Fibroblast of skin of scalp (primary cell): ENCODE results near the gene DOCK11.
"Not testable (repeated sequence)": the region's sequence is repeated elsewhere in the genome, so short reads cannot be mapped to it uniquely, and the experiment has no call there.

Experiments used
- DNase-seq: peaks from one replicate; pipeline ENCODE4 v3.0.0-alpha.2; 2013

The DOCK11 gene

DNA sequence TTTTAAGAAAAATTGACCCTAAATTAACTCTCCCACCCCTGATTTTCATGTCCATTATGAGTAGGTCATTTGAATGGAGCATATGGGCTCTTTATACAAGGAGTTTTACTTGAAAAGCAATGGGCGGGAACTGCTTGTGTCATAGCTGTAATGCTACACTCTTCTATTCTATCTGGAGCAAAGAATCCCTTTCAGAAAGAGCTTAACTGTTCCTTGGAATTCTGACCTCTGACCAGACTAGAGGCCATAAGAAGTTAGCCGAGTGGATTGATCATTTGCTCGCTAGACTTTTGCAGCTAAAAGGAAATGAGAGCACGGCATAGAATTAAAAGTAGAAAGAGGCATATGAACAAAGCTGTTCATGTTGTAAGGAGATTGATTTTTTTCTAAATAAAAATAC, 79.1 kb downstream of the DOCK11 start:
- no peak for DNase-seq

DNA sequence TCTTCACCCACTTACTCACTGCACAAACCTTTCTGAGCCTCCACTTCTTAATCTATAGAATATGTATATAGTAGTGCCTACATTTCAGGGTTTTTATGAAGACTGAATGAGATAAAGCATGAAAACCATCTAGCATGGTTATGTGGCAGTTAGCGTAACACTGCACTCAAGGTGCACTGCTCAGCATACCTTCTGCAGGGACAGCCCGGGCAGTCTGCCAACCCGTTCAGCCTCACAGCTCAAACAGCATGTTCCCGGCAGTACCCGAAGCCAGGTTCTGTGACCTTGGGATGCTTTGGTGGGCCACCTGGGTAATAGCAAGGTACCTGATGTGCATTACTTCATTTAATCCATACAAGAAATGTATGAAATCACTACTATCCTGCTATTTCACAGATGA, 81.4 kb downstream of the DOCK11 start:
- no peak for DNase-seq

GRCh38 chrX:118579417-118579816, 83.8 kb downstream of the DOCK11 start:
- no peak for DNase-seq

DNA sequence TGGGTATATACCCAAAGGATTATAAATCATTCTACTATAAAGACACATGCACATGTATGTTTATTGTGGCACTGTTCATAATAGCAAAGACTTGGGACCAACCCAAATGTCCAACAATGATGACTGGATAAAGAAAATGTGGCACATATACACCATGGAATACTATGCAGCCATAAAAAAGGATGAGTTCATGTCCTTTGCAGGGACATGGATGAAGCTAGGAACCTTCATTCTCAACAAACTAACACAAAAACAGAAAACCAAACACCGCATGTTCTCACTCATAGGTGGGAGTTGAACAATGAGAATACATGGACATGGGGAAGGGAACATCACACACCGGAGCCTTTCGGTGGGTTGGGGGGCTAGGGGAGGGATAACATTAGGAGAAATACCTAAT, 87.3 kb downstream of the DOCK11 start:
- DNase-seq: not testable (repeated sequence)

GRCh38 chrX:118583781-118584180, 88.2 kb downstream of the DOCK11 start:
- DNase-seq: no peak

- no peak for DNase-seq
Measured at GRCh38 chrX:118585296-118585695, 89.7 kb downstream of the DOCK11 start.

- not testable (repeated sequence) for DNase-seq
Measured at GRCh38 chrX:118586206-118586605, 90.6 kb downstream of the DOCK11 start.

- no peak for DNase-seq
Measured at GRCh38 chrX:118588715-118589114, 93.1 kb downstream of the DOCK11 start.

DNA sequence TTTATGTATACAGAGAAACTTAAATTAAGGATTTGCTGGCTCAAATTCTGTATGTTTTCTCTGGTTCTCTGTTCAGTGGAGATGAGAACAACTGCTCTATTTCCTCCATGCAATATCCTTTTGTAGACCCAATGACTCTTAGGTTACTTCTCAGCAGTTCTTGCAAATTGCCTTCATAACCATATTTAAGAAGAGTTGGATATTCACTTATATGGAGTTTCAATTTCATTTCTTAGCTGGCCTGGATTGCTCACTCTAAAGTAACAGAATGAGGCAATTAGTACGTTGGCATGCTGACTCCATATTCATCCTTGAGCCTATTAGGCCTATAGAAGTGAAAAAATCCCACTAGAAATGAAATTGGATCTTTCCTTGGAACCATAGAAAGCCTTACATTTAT, 93.6 kb downstream of the DOCK11 start:
- no peak for DNase-seq

- DNase-seq: no peak
Measured at GRCh38 chrX:118593407-118593806, 97.8 kb downstream of the DOCK11 start.

DNA sequence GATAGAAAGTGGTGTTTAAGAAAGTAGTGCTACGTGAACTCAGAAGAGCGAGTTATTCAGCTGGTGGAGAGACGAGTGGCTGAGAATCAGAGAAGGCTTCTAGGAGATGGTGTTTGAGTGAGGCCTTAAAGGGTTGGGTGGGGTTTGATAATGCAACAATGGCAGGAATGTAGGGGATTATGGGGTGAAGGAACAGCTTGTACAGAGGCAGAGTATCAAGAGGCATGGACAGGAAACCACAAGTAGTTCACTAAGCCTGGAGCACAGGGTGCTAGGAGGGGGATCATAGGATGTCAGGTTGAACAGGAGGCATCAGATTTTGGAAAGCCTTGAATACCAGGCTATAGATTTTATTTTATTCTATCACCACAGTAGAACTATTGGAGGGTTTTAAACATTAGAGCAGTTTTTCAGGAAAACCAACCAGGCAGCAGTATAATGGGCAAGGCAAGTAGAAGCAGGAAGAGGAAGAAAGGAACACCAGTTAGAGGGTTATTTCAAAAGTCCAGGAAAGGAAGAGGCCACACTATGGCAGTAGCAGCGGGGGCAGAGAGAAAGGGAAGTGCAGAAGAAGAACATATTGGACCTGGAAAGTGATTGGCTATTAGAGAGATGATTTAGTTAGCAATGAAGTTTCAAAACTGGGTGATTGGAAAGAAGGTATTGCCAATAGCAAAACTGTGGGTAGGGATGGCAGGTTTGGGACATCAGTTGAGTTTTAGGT, 99.2 kb downstream of the DOCK11 start:
- no peak for DNase-seq

GRCh38 chrX:118595501-118596042, 100.0 kb downstream of the DOCK11 start:
- no peak for DNase-seq

- DNase-seq: no peak
Measured at GRCh38 chrX:118596390-118596789, 100.8 kb downstream of the DOCK11 start.

- peak; percentile 66 for DNase-seq
Measured at GRCh38 chrX:118603981-118604380, 108.4 kb downstream of the DOCK11 start.

GRCh38 chrX:118612290-118612689, 116.7 kb downstream of the DOCK11 start:
- no peak for DNase-seq

DNA sequence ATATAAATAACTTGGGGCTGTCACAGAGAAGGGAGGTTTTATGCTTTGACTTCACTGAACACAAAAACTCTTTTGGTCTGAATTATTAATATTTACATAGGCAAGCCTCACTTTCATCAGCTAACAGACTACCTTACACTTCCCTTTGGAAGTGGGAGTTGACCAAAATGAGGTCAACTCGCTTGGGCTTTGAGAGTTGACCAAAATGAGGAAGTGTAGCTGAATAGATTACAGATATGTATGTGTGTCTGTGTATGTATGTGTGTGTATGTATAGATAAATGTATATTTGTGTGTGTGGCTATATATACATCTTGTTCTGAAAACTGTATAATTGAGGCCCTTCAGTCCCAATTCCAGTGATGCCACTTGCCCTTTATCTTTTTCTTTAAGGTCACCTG, 118.5 kb downstream of the DOCK11 start:
- DNase-seq: no peak

- DNase-seq: no peak
Measured at GRCh38 chrX:118615141-118615540, 119.5 kb downstream of the DOCK11 start.

DNA sequence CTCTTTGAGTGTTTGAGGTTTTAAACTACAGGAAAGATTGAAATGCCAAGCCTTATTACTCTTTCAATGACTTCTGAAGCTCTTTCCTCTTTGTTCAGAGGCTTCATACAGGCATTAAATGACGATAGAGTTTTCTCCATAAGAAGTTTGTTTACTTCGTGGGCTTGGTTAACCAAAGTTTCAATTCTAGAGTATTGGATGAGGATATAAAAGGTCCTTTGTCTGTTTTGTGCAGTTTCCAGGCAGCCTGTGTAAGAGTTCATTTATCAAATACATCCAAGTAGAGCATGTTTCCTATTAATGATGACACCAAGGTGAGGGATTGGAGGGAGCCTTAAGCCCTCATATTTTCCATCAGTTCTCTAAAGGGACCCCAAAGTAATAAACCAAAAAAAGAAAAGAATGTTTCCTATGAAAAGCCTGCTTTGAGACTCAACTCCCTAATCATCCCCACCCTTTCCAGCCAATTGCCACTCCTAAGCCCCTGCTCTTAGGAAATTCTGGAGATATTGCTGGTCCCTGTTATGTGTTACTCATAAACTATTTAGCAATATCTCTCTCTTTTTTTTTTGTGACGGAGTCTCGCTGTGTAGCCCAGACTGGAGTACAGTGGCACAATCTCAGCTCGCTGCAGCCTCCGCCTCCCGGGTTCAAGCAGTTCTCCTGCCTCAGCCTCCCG, 125.6 kb downstream of the DOCK11 start:
- no peak for DNase-seq

DNA sequence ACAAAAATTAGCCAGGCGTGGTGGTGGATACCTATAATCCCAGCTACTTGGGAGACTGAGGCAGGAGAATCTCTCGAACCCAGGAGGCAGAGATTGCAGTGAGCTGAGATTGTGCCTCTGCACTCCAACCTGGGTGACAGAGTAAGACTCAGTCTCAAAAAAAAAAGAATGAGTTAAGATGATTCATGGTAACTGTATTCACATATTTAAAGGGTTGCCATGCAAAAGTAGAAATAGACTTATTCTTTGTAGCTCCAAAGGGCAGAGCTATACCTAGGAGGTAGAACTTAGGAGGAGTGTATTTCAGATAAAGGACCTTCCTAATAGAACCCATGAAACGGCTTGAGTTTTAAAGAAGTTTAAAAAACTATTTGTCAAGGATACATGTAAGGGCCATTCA, 127.4 kb downstream of the DOCK11 start:
- DNase-seq: no peak

DNA sequence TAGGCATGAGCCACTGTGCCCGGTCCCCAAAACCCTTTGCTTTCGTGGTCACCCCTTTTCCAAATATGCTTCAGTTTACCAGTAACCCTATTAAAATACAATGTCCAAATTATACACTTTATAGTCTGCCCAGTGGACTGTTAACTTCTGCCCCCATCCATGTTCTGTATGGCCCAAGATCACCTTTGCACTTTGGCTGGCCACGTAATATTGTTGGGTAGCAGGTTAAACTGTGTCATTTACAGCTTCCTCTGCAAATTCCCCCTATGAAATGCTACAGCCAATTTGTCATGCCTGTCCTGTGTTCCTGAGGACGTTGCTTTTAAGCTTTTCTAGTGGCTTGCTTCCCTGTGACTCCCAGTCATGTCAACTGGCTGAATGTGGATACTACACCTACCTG, 130.7 kb downstream of the DOCK11 start:
- no peak for DNase-seq

DNA sequence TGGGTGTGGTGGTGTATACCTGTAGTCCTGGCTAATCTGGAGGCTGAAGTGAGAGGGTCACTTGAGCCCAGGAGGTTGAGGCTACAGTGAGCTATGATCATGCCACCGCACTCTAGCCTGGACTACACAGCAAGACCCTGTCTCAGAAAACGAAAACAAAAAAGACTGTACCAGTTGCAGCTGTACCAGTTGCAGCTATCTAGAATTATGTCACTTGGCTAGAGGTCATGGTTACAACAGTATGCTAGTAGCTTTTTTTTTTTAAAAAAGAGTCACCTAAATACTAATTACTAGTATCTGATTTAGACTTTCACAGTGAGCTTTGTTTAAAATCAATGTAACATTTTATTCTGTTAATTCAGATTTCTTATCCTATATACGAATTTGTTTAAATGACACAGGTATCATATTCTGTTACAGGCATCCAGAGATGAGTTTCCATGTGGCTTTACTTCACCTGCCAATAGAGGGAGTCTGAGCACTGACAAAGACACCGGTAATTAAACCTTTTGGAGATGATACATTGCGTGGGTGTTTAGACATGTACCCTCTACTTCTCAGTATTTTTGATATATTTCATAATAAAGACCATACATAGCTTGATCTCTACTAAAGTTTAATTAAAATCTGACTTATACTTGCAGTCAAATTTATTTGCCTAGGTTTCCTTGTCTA, 131.6 kb downstream of the DOCK11 start:
- DNase-seq: no peak

DNA sequence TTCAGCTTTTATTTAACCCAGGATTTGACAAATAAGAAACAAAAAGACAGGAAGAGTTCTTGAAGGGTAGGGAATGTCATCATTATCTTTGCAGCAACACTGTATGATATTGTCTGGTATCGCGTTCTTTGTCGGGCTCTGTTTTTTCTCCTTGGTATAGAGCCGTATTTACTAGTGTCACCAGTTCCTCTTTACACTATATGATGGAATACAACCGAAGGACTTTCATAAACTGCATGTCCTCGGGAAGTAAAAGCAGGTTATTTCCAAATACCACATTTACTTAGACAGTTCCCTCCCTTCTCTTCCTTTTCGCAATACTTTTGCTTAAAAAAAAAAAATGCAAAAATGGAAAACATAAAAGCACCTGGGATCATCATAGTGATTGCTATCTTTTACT, 135.2 kb downstream of the DOCK11 start:
- no peak for DNase-seq

- no peak for DNase-seq
Measured at GRCh38 chrX:118631586-118631985, 136.0 kb downstream of the DOCK11 start.

DNA sequence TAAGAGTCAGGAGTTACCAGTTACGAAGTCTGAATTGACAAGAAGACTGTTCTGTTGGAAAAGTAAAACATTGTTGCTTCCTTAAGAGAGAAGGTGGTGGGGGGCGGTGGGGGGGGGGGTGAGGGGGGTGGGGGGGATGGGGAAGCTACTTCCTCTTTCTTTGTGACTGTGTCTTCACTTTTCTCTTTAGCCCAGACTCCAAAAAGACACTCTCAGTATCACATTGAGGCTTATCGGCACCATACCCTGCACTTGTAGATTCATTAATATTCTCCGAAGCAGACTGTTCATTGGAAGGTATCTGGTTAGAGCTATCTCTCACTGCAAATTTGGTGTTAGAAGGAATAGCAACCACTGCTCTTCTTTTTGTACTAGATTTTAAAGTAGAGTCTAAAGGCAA, 137.2 kb downstream of the DOCK11 start:
- DNase-seq: no peak
